ENCODE measurements around the gene CTNNAL1.

DNA sequence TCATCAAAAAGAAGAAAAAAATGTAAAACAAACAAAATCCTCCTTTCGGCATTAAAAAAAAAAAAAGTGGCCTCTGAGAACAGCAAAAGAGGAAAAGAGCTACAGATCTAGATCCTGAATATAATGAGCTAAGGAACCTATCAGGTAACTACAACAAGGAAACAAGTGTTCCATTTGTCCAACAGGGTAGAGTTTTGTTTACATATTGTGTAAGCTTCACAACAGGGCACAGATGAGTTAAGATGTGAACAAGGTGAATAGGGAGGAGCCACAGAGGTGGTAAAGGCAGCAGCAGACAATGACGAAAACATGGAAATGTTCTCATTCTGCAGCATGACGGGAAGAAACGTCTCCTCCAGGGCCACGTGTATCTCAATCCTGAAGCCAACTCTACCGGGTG, 93.8 kb downstream of the CTNNAL1 start:
- TF ChIP-seq CTCF (IDR thresholded peaks at IDR 0.05; ENCODE audit: low read depth, low read length) (no peak), EZH2phosphoT487 (IDR thresholded peaks at IDR 0.05; ENCODE audit: low read depth) (no peak)
